GM21786 (cell line): ENCODE data around the gene TCP11.
"Not testable (repeated sequence)": the region's sequence is repeated elsewhere in the genome, so short reads cannot be mapped to it uniquely, and the experiment has no call there.

ENCODE experiments used
- ATAC-seq: cut with Tn5 transposase; IDR thresholded peaks from one replicate; pipeline ENCODE4 v1.9.1; 2021; ENCODE audit not compliant: unreplicated experiment

Gene TCP11

DNA sequence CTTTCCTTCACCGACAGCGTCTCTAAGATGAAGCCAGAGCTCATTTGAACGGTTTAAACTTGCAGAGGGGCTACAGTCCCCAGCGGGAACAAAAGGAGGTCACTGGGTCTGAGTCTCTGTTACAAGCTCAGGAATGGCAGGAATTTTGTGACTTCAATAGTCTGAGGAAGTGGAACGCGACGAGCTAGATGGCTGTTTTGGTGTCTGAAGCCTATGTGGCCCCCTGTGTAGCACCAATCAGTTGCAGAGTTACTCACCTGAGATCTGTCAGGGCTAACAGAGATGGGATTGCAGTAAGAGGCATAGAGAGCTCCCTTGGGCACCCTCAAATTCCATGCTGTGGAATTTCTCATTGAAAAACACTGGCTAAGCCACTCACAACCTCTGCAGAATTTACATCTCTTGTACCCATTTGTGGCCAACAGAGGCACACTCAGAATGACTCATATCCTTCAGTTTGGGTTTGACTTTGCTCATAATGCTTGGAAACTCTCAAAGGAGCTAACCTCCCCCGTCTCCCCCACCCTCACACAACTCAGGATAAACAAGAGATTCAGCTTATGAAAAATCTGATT lies 7.1 kb upstream of the TCP11 start:
- ATAC-seq: no peak

GRCh38 chr6:35147486-35147885 lies 6.3 kb upstream of the TCP11 start:
- no peak for ATAC-seq

GRCh38 chr6:35147026-35147425 lies 5.9 kb upstream of the TCP11 start:
- ATAC-seq: no peak

DNA sequence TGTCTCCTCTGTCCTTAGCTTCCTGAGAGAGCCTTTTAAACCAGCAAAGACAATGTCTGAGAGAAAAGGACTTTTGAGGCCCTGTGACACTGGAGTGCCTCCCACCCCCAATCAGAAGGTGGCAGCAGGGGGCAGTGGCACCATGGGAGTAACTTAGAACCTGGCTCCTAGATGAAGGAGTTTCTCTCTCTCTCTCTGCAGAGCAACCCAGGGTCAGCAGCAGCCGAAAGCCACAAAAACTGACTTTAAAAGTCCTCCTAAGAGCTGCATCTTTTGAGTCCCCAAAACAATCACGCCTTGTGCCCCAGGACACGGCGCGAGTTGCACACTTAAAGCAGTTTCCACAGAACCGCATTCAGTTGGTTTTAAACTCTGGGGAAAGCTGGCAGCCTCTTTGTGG lies 5.3 kb upstream of the TCP11 start:
- ATAC-seq: no peak

GRCh38 chr6:35145757-35146156 lies 4.6 kb upstream of the TCP11 start:
- ATAC-seq: no peak

DNA sequence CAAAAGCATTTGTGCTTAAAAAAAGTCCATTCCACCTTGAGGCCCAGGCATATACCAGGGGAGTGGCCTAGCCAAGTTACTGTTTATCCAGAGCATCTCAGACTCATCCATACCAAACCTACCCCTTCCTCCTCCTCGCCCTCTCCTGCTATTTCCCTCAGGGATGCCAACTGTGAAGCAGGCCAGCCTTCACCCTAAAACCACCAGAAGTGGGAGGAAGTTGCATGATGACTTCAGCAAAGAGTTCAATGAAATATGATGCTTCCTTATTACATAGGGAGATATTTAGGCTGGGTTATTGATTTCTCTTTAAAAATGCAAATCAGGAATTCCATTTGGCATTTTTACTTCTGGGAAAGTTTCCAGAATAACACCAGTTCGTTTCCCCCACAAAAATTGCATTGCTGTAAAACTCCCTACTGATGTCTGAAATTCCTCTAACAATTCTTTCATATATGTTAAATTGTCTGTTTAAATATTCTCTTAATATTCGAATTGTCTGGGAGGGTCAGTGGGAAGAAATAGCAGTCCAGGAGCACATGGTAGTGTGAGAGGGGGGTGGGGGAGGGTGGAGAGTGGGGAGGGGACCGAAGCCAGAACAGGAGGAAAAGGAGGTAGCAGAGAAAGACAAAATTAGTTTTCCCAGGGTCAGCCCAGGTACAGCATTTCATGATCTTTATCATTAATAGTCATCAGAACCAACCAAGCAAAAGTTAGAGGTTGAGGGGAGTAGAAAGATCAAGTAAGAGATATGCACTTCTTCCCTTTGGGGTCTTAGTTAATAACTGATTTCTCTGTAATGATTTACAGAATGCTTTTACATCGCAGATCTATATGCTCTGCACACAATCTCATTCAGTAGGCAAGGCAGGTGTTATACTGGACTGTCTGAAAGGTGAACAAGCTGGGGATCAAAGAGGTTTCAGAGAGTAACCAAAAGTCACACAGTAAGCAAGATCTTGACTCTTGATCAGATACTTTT lies 1.7 kb upstream of the TCP11 start:
- ATAC-seq: no peak

DNA sequence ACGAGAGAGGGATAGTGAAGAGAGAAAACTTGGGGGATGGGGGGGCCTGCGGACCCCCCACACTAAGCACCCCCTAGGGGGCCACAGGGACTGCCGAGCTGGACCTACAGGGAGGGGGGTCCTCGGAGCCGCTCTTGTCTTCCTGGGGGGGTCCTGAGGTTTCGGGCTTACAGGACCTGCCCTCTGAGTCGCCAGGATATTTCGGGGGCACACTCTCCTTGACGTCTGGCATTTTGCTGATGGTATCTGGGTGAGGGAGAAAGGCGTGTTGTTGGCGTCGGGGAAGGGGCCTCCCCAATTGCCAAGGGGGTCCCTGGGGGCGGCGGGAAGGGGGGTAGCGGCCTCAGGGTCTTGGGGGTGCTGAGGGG lies 516 bp downstream of the TCP11 start:
- ATAC-seq: no peak

DNA sequence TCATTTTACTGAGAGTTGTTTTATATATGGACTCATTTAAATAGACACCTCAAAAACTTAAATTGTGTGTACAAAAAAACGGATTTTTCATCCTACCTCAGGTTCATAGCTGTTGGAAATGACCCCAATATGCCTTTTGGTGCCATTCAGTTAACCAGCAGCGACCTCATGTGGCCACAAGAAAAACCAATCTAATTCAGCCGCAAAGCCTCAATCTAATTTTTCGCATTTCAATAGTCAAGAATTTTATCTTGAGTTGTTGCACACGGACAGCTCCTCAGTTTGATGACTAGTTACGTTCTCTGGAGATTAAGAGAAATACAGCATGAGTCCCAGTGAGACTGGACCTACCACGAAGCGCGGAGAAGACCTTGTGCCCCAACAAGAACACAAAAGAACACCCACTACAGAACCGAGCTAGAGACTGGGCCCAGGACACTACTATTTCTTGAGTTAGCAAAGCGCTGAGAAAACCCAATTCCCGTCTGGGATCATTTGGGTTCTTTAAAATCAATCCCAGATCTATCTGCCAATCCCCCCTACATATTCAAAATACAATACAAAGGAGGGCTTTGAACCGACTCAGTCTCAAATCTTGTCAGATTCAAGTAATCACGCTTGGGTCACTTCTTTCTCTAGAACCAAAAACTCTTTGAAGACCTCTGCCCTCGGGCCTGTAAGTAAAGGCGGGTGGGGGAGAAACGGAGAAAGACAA lies 1.1 kb downstream of the TCP11 start:
- ATAC-seq: no peak

- ATAC-seq: no peak
These were observed 1.7 kb downstream of the TCP11 start for GRCh38 chr6:35139470-35139869.

GRCh38 chr6:35138191-35138590 lies 2.9 kb downstream of the TCP11 start:
- not testable (repeated sequence) for ATAC-seq

DNA sequence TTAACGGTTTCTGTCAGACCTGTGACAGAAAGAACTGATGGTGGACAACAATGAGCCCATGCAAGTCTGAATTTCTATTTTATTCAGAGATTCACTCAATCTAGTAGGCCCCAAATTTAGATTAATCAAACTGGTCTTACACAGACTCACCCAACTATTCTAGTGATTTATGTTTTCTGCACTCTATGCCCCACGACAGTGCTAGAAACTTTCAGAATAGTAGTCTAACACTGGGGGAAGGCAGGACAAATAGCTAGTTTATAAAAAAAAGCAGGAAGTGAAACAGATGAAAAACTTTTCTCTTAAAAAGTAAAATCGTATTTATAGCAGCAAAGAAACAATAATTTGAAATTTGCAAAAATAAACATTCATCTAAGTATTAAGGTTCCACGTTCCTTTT lies 5.0 kb downstream of the TCP11 start:
- no peak for ATAC-seq

DNA sequence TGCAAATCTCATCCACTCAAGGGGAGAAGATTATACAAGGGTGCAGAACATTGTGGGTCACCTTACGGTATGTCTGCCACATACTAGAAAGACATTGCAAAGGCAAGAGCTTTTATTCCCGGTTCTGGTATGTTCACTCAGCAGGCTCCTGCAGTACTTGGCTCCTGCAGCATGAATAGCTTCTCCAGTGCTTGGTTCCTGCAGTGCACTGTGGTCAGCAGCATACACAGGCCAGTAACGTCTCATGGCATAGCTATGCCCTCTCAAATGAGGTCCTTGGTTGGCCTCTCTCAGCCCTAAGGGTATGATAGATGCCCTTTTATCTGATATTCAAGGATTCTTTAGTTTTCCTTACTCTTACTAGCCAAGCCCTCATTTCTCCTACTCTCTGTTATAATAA lies 12.6 kb downstream of the TCP11 start:
- no peak for ATAC-seq

GRCh38 chr6:35128042-35128441 lies 13.1 kb downstream of the TCP11 start:
- ATAC-seq: no peak

DNA sequence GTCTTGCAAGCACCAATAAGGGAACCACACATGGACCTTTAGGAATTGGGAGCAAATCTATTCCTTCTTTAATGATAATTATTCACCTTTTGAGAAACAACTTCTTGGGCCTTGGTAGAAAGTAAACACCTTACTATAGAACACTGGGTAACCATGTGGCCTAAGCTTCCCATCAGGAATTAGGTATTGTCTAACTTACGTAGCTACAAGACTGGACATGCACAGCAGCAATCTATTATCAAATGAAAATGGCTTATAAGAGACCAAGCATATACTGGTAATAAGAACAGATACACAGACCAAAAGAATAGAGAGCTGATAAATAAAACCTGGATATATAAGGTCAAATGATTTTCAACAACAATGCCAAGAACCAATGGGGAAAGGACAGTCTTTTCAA lies 16.8 kb downstream of the TCP11 start:
- no peak for ATAC-seq

- ATAC-seq: no peak
These were observed 20.4 kb downstream of the TCP11 start for GRCh38 chr6:35120746-35121145.

- no peak for ATAC-seq
These were observed 32.7 kb downstream of the TCP11 start for GRCh38 chr6:35108309-35108885.

DNA sequence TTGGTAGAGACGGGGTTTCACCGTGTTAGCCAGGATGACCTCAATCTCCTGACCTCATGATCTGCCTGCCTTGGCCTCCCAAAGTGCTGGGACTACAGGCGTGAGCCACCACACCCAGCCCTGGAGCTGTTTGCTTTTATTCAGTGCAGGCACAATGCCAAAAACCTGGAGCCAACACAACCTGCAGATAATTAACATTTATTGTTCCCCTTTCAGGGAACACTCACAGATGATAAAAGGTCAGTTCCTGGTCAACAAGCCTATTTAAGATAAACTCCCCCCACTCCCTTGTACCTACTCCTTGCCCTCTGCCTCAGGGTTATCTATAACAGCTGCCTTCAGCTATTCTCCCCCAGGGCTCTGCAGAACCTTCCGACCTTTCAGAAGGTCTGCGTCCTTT lies 33.4 kb downstream of the TCP11 start:
- ATAC-seq: not testable (repeated sequence)

GRCh38 chr6:35107208-35107607 lies 33.9 kb downstream of the TCP11 start:
- ATAC-seq: not testable (repeated sequence)

GRCh38 chr6:35106061-35106460 lies 35.1 kb downstream of the TCP11 start:
- not testable (repeated sequence) for ATAC-seq

- ATAC-seq: no peak
These were observed 36.1 kb downstream of the TCP11 start for GRCh38 chr6:35105078-35105477.

DNA sequence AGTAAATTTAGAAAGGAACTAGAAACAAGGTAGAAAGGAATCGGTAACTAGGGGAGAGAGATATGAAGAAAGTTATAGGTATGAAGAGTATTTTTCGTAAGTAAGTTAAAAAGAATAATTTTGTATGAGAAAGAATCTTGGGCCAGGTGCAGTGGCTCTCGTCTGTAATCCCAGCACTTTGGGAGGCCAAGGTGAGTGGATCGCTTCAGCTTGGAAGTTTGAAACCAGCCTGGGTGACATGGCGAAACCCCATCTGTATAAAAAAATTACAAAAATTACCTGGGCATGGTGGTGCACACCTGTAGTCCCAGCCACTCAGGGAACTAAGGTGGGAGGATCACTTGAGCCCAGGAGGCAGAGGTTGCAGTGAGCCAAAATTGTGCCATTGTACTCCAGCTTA lies 42.0 kb downstream of the TCP11 start:
- ATAC-seq: no peak
